22Rv1 (cell line): ENCODE measurements around the gene SEMA6C.

Experiments used
- ZFX ChIP-seq: fragments of 450-650 bp; IDR thresholded peaks from 2 replicates; pipeline ENCODE4 v1.6.1; 2017; ENCODE audit warnings: antibody characterized with exemption, borderline replicate concordance
- TF ChIP-seq, protein P1 (sequence below): fragments of 450-650 bp; IDR thresholded peaks from 2 replicates; pipeline ENCODE4 v1.5.1; 2017; ENCODE audit warnings: mild to moderate bottlenecking

DNA sequence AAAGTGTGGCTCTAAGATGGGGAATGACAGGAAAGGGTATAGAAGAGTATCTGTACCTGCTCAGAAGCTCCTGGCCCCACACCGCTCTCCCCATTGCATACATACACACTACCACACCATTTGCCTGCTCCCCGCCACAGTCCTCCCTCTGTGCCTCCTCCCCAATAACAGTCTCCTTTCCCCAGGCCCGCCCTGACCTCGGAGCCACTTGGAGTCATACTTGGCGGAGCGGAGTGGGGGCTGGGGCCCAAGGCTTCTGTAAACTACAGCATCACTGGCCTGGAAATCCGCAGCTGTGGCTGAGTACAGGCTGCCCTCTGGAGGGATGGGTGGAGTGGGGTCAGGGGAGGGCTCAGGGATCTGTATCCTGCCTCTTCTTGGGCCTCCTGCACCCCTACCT, 8.6 kb downstream of the SEMA6C start:
- TF ChIP-seq, protein P1, sequence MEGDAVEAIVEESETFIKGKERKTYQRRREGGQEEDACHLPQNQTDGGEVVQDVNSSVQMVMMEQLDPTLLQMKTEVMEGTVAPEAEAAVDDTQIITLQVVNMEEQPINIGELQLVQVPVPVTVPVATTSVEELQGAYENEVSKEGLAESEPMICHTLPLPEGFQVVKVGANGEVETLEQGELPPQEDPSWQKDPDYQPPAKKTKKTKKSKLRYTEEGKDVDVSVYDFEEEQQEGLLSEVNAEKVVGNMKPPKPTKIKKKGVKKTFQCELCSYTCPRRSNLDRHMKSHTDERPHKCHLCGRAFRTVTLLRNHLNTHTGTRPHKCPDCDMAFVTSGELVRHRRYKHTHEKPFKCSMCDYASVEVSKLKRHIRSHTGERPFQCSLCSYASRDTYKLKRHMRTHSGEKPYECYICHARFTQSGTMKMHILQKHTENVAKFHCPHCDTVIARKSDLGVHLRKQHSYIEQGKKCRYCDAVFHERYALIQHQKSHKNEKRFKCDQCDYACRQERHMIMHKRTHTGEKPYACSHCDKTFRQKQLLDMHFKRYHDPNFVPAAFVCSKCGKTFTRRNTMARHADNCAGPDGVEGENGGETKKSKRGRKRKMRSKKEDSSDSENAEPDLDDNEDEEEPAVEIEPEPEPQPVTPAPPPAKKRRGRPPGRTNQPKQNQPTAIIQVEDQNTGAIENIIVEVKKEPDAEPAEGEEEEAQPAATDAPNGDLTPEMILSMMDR: no peak
- no peak for TF ChIP-seq ZFX
